ENCODE data around the gene VANGL2. TPM values are rescaled to one million over a fixed set of nuclear protein-coding genes. Genes with fewer than 3 reads are reported as not detected.

The VANGL2 gene
- polyA plus RNA-seq, 3 donors: 0.01 TPM; not detected in 2

DNA sequence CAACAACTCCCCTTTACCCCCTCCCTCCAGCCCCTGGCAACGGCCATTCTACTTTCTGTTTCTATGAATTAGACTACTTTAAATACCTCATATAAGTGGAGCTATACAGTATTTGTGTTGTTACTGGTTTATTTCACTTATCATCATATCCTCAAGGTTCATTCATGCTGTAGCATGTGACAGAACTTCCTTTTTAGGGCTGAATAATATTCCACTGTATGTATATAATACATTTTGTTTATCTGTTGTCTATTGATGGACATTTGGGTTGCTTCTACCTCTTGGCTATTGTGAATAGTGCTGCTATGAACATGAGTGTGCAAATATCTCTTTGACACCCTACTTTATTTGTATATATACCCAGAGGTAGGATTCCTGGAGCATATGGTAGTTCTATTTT, 31.3 kb upstream of the VANGL2 start:
- Mint-ChIP-seq H3K27ac (no peak overlapping the region), H3K9me3 (peaks cover 0 to 2% (median 0%) of the 10 kb centered on the region in 7 donors), H3K4me3 (no peak overlapping the region), H3K27me3 (ENCODE audit: low read depth in 3 of 3) (peaks cover 6 to 11% (median 7%) of the 10 kb centered on the region in 3 donors), H3K36me3 (no peaks in the 10 kb centered on the region), H3K4me1 (peaks cover 19% of the 10 kb centered on the region)
- Histone ChIP-seq H3K36me3 (replicated peaks in 1 of 2; ENCODE audit: control insufficient read depth in 1 of 2, insufficient read depth in 2 of 2, low read length in 2 of 2) (no peaks in the 10 kb centered on the region), H3K79me2 (ENCODE audit: insufficient read depth, low read length) (no peaks in the 10 kb centered on the region), H4K20me1 (ENCODE audit: insufficient read depth, low read length) (no peaks in the 10 kb centered on the region), H3K9me3 (replicated peaks in 1 of 2; ENCODE audit: control insufficient read depth in 1 of 2, insufficient read depth in 1 of 2, low read length in 2 of 2) (no peaks in the 10 kb centered on the region), H3K4me1 (ENCODE audit: control insufficient read depth in 1 of 2, insufficient read depth in 2 of 2, low read length in 2 of 2) (peaks cover 6 to 11% of the 10 kb centered on the region in 2 donors), H2AFZ (ENCODE audit: insufficient read depth, low read depth, low read length, poor library complexity, severe bottlenecking) (no peak overlapping the region), H3K9ac (ENCODE audit: insufficient read depth, low read length, poor library complexity, severe bottlenecking) (no peak overlapping the region), H3K27ac (ENCODE audit: low read depth in 1 of 2, low read length in 2 of 2) (no peak overlapping the region), H3K4me3 (replicated peaks in 1 of 3; ENCODE audit: low read depth in 2 of 3, low read length in 3 of 3) (no peak overlapping the region), H3K27me3 (ENCODE audit: control insufficient read depth in 2 of 2, insufficient read depth in 2 of 2, low read length in 2 of 2) (peaks cover 0 to 3% of the 10 kb centered on the region in 2 donors), H3K4me2 (replicated peaks; ENCODE audit: extremely low read depth, low read length, poor library complexity, severe bottlenecking) (no peak overlapping the region)
- no CpG with 5 or more reads among the region's 1 CpG for WGBS (ENCODE audit: insufficient coverage)
- intact Hi-C loops (cut with micrococcal nuclease): no loop called here
- TF ChIP-seq, protein P1, sequence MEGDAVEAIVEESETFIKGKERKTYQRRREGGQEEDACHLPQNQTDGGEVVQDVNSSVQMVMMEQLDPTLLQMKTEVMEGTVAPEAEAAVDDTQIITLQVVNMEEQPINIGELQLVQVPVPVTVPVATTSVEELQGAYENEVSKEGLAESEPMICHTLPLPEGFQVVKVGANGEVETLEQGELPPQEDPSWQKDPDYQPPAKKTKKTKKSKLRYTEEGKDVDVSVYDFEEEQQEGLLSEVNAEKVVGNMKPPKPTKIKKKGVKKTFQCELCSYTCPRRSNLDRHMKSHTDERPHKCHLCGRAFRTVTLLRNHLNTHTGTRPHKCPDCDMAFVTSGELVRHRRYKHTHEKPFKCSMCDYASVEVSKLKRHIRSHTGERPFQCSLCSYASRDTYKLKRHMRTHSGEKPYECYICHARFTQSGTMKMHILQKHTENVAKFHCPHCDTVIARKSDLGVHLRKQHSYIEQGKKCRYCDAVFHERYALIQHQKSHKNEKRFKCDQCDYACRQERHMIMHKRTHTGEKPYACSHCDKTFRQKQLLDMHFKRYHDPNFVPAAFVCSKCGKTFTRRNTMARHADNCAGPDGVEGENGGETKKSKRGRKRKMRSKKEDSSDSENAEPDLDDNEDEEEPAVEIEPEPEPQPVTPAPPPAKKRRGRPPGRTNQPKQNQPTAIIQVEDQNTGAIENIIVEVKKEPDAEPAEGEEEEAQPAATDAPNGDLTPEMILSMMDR (IDR thresholded peaks at IDR 0.05): no peak
- no peak for DNase-seq

DNA sequence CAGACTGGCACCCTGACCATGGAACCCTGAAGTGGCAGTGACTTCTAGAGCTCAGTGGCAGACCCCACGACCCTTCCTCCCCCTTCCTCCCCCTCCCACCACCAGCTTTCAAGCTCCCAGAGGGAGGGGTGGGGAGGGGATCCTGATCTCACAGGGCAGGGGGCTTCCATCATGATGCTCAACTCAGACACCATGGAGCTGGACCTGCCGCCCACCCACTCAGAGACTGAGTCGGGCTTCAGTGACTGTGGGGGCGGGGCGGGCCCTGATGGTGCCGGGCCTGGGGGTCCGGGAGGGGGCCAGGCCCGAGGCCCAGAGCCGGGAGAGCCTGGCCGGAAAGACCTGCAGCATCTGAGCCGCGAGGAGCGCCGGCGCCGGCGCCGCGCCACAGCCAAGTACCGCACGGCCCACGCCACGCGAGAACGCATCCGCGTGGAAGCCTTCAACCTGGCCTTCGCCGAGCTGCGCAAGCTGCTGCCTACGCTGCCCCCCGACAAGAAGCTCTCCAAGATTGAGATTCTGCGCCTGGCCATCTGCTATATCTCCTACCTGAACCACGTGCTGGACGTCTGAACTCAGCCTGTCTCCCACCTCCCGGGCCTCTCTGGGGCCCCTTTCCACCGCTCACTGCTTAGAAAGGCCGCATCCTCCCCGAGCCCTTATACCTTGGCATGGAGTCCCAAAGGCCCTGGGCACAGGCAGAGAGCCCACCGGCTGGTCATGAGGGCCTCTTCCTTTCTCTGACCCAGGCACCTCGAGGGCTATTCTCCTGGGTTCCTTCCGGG, 29.6 kb upstream of the VANGL2 start:
- H3K27me3 ChIP-seq (ENCODE audit: control insufficient read depth in 2 of 2, insufficient read depth in 2 of 2, low read length in 2 of 2): peaks cover 0 to 3% of the 10 kb centered on the region in 2 donors
- Mint-ChIP-seq H3K27me3 (ENCODE audit: low read depth in 3 of 3) (peaks cover 6 to 11% (median 9%) of the 10 kb centered on the region in 3 donors), H3K4me3 (no peak overlapping the region), H3K27ac (no peak overlapping the region), H3K9me3 (peaks cover 0 to 2% (median 0%) of the 10 kb centered on the region in 7 donors), H3K4me1 (peaks cover 33% of the 10 kb centered on the region), H3K36me3 (no peaks in the 10 kb centered on the region)
- H3K9ac ChIP-seq (ENCODE audit: insufficient read depth, low read length, poor library complexity, severe bottlenecking): no peak overlapping the region
- no peak overlapping the region for H3K4me2 ChIP-seq (replicated peaks; ENCODE audit: extremely low read depth, low read length, poor library complexity, severe bottlenecking)
- peaks cover 20 to 28% of the 10 kb centered on the region in 2 donors for H3K4me1 ChIP-seq (ENCODE audit: control insufficient read depth in 1 of 2, insufficient read depth in 2 of 2, low read length in 2 of 2)
- no peaks in the 10 kb centered on the region for H3K79me2 ChIP-seq (ENCODE audit: insufficient read depth, low read length)
- 92% methylated on average over 37 of the region's 42 CpGs for WGBS (ENCODE audit: insufficient coverage)
- H2AFZ ChIP-seq (ENCODE audit: insufficient read depth, low read depth, low read length, poor library complexity, severe bottlenecking): no peak overlapping the region
- no peaks in the 10 kb centered on the region for H4K20me1 ChIP-seq (ENCODE audit: insufficient read depth, low read length)
- no peaks in the 10 kb centered on the region for H3K36me3 ChIP-seq (replicated peaks in 1 of 2; ENCODE audit: control insufficient read depth in 1 of 2, insufficient read depth in 2 of 2, low read length in 2 of 2)
- TF ChIP-seq, protein P1 (IDR thresholded peaks at IDR 0.05): no peak
- intact Hi-C loops (cut with micrococcal nuclease): no loop called here
- H3K4me3 ChIP-seq (replicated peaks in 1 of 3; ENCODE audit: low read depth in 2 of 3, low read length in 3 of 3): no peak overlapping the region
- H3K27ac ChIP-seq (ENCODE audit: low read depth in 1 of 2, low read length in 2 of 2): no peak overlapping the region
- no peaks in the 10 kb centered on the region for H3K9me3 ChIP-seq (replicated peaks in 1 of 2; ENCODE audit: control insufficient read depth in 1 of 2, insufficient read depth in 1 of 2, low read length in 2 of 2)
- no peak for DNase-seq
